Esophagus muscularis mucosa (tissue), 4 donors: Measurements from ENCODE around the gene COLEC12. TPM values are rescaled to one million over a fixed set of nuclear protein-coding genes. Genes with fewer than 3 reads are reported as not detected.

Source experiments
- DNase-seq: peaks from one replicate; pipeline ENCODE4 v3.0.0-alpha.2; 2017; ENCODE audit errors: extremely low spot score
- H3K27ac ChIP-seq, 4 donors: fragments of 200-600 bp; sonication (generic); replicated peaks in 1 of 4; 1 replicate in 3 of 4; 2 replicates in 1 of 4; pipeline ENCODE4 v1.5.1; 2016 to 2019; ENCODE audit warnings: mild to moderate bottlenecking in 1 of 4
- H3K27me3 ChIP-seq, 4 donors: fragments of 200-600 bp; sonication (generic); one replicate each; pipeline versions ENCODE4 v1.5.1 to v1.6.0; 2016 to 2019
- H3K36me3 ChIP-seq, 4 donors: fragments of 200-600 bp; sonication (generic); one replicate each; pipeline ENCODE4 v1.5.1; 2016 to 2019
- H3K4me1 ChIP-seq, 4 donors: fragments of 200-600 bp; sonication (generic); one replicate each; pipeline ENCODE4 v1.5.1; 2016 to 2019
- H3K4me3 ChIP-seq, 4 donors: fragments of 200-600 bp; sonication (generic); 1 replicate in 2 of 4; 2 replicates in 2 of 4; pipeline ENCODE4 v1.5.1; 2016 to 2019; ENCODE audit warnings: mild to moderate bottlenecking in 4 of 4, moderate library complexity in 1 of 4
- H3K9me3 ChIP-seq, 4 donors: fragments of 200-600 bp; sonication (generic); 1 replicate in 3 of 4; 2 replicates in 1 of 4; pipeline ENCODE4 v1.5.1; 2016 to 2019
- CTCF ChIP-seq, 3 experiments: fragments of 200-600 bp in 2 of 3; fragments of 450-650 bp in 1 of 3; sonication (generic) in 2 of 3; IDR thresholded peaks; one replicate each; pipeline ENCODE4 v1.5.1; 2017 to 2019; ENCODE audit warnings: antibody characterized with exemption in 3 of 3, mild to moderate bottlenecking in 2 of 3, moderate library complexity in 1 of 3
- EP300 ChIP-seq: sonication (generic); formaldehyde crosslinking; IDR thresholded peaks from one replicate; pipeline ENCODE4 v1.6.1; 2017; ENCODE audit warnings: antibody characterized with exemption
- POLR2A ChIP-seq: fragments of 450-650 bp; IDR thresholded peaks from one replicate; pipeline ENCODE4 v1.6.1; 2017; ENCODE audit warnings: antibody characterized with exemption, moderate library complexity, mild to moderate bottlenecking, low read depth
- POLR2AphosphoS5 ChIP-seq, 2 donors: sonication (generic); formaldehyde crosslinking; IDR thresholded peaks; one replicate each; pipeline ENCODE4 v1.6.1; 2017; ENCODE audit warnings: antibody characterized with exemption in 2 of 2
- WGBS: methylation state at CpG from one replicate; pipeline ENCODE4 v1.1.5; 2018; 5-methylcytosine and 5-hydroxymethylcytosine counted together
- intact Hi-C: fragments of 100-400 bp; cut with DNase I; formaldehyde crosslinking; loops from one replicate; pipeline ENCODE4 v1.15.1; 2023
- total RNA-seq, 4 donors: library from RNA; depleted of rRNA; stranded (reverse); fragments of >200 nt; gene quantifications; one replicate each; pipeline versions ENCODE4 v1.1.0 to v1.2.1, GENCODE V29; 2016

Gene COLEC12
- total RNA-seq, 4 donors from 2014 or later: 17.9 to 36.4 (median 23.5) TPM

- no peak for DNase-seq
- Histone ChIP-seq H3K36me3 (no peaks in the 10 kb centered on the region), H3K27ac (no peak overlapping the region), H3K4me1 (peaks cover 8 to 16% (median 11%) of the 10 kb centered on the region in 4 donors), H3K9me3 (no peaks in the 10 kb centered on the region), H3K27me3 (no peaks in the 10 kb centered on the region), H3K4me3 (no peak overlapping the region)
- intact Hi-C loops: no loop called here
- TF ChIP-seq CTCF (IDR thresholded peaks at IDR 0.05): no peak
- no peak for TF ChIP-seq EP300
- TF ChIP-seq POLR2AphosphoS5 (IDR thresholded peaks at IDR 0.05): no peak
- 91% methylated on average over 38 of the region's 44 CpGs for WGBS
Observed at GRCh38 chr18:515156-515815, 14.8 kb upstream of the COLEC12 start.

- TF ChIP-seq CTCF (IDR thresholded peaks at IDR 0.05): no peak
- no peak for TF ChIP-seq EP300
- TF ChIP-seq POLR2A: no peak
- no peak for TF ChIP-seq POLR2AphosphoS5 (IDR thresholded peaks at IDR 0.05)
- intact Hi-C loops: no loop called here
- Histone ChIP-seq H3K4me3 (no peak overlapping the region), H3K27ac (no peak overlapping the region), H3K9me3 (no peaks in the 10 kb centered on the region), H3K27me3 (no peaks in the 10 kb centered on the region), H3K36me3 (no peaks in the 10 kb centered on the region), H3K4me1 (peaks cover 3 to 17% (median 8%) of the 10 kb centered on the region in 4 donors)
- 91% methylated on average over 36 of the region's 36 CpGs for WGBS
- DNase-seq: no peak
Observed at GRCh38 chr18:513826-514530, 13.5 kb upstream of the COLEC12 start.

- no peak overlapping the region for H3K4me3 ChIP-seq
- TF ChIP-seq POLR2A (no peak), CTCF (IDR thresholded peaks at IDR 0.05) (no peak), POLR2AphosphoS5 (IDR thresholded peaks at IDR 0.05) (no peak), EP300 (no peak)
- no peak for DNase-seq
- H3K27me3 ChIP-seq: no peaks in the 10 kb centered on the region
- H3K27ac ChIP-seq: no peak overlapping the region
- H3K4me1 ChIP-seq: peaks cover 0 to 18% (median 7%) of the 10 kb centered on the region in 4 donors
- intact Hi-C loops: no loop called here
- WGBS: 96% methylated on average over 9 of the region's 9 CpGs
- no peaks in the 10 kb centered on the region for H3K36me3 ChIP-seq
- H3K9me3 ChIP-seq: no peaks in the 10 kb centered on the region
Observed at GRCh38 chr18:512957-513356, 12.5 kb upstream of the COLEC12 start.

- no peak overlapping the region for H3K4me3 ChIP-seq
- no peak for TF ChIP-seq CTCF (IDR thresholded peaks at IDR 0.05)
- TF ChIP-seq POLR2AphosphoS5 (IDR thresholded peaks at IDR 0.05): no peak
- no peak for TF ChIP-seq POLR2A
- no peak for TF ChIP-seq EP300
- intact Hi-C loops: no loop called here
- no peaks in the 10 kb centered on the region for H3K27me3 ChIP-seq
- WGBS: 35% methylated on average over 3 of the region's 3 CpGs
- H3K27ac ChIP-seq: peak overlapping the region in 1 of 4 donors; percentile 54
- no peak for DNase-seq
- no peaks in the 10 kb centered on the region for H3K36me3 ChIP-seq
- H3K4me1 ChIP-seq: peaks cover 0 to 18% (median 8%) of the 10 kb centered on the region in 4 donors
- H3K9me3 ChIP-seq: no peaks in the 10 kb centered on the region
Observed at GRCh38 chr18:508835-509234, 8.3 kb upstream of the COLEC12 start.
